Breast epithelium (tissue), 3 donors: Measurements from ENCODE around the gene SEPTIN5.

Experiments
- POLR2AphosphoS5 ChIP-seq, 3 donors: sonication (generic); formaldehyde crosslinking; IDR thresholded peaks; one replicate each; pipeline ENCODE4 v1.6.1; 2017; ENCODE audit warnings: antibody characterized with exemption in 3 of 3
- TF ChIP-seq, protein P1 (sequence below), 3 donors: fragments of 450-650 bp; IDR thresholded peaks; one replicate each; pipeline ENCODE4 v1.5.1; 2016 to 2017; ENCODE audit warnings: antibody characterized with exemption in 3 of 3, mild to moderate bottlenecking in 3 of 3, moderate library complexity in 3 of 3

DNA sequence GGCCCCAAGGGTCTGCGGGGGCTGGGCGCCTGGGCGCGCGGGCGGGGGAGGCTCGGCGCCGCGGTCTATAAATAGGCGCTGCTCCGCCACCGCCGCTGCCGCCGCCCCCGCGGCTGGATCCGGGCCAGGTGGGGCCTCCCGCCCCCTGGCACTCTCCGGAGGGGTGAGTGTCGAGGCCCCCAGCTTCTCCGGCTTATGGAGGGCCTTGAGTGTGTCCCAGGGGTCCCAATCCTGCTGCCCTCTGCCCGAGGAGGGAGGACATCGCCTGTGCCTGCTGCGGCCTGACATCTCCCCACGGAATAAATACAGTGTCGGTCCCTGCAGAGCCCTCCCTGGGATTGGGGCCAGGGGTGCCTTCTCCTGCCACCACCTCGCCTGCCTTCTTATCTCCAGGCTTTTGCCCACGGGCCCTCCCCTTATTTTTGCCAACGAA is 4.8 kb downstream of the SEPTIN5 start:
- TF ChIP-seq, protein P1, sequence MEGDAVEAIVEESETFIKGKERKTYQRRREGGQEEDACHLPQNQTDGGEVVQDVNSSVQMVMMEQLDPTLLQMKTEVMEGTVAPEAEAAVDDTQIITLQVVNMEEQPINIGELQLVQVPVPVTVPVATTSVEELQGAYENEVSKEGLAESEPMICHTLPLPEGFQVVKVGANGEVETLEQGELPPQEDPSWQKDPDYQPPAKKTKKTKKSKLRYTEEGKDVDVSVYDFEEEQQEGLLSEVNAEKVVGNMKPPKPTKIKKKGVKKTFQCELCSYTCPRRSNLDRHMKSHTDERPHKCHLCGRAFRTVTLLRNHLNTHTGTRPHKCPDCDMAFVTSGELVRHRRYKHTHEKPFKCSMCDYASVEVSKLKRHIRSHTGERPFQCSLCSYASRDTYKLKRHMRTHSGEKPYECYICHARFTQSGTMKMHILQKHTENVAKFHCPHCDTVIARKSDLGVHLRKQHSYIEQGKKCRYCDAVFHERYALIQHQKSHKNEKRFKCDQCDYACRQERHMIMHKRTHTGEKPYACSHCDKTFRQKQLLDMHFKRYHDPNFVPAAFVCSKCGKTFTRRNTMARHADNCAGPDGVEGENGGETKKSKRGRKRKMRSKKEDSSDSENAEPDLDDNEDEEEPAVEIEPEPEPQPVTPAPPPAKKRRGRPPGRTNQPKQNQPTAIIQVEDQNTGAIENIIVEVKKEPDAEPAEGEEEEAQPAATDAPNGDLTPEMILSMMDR (IDR thresholded peaks at IDR 0.05): no peak
- TF ChIP-seq POLR2AphosphoS5 (IDR thresholded peaks at IDR 0.05): no peak
